Activated T-cell treated with anti-CD3 and anti-CD28 coated beads, Interleukin-2, amount 50 U/mL, for 72 hours (primary cell): ENCODE results near the gene MNDA. TPM values are rescaled to one million over a fixed set of nuclear protein-coding genes. Genes with fewer than 3 reads are reported as not detected.
"Not testable (repeated sequence)": the region's sequence is repeated elsewhere in the genome, so short reads cannot be mapped to it uniquely, and the experiment has no call there.

ENCODE experiments used
- ATAC-seq, 2 donors: fragments of 150-1000 bp; cut with Tn5 transposase; replicated peaks in 1 of 2; 2 replicates each; pipeline ENCODE4 v1.10.0; 2021; ENCODE audit warnings: moderate library complexity in 2 of 2, mild to moderate bottlenecking in 1 of 2
- DNase-seq, 2 donors: peaks; one replicate each; pipeline ENCODE4 v3.0.0; 2021 to 2022; ENCODE audit warnings: mixed read lengths in 1 of 2
- H3K27ac Mint-ChIP-seq: one replicate; pipeline ENCODE4 v1.8.0; 2022; ENCODE audit warnings: mild to moderate bottlenecking, moderate library complexity, mixed read lengths
- H3K27me3 Mint-ChIP-seq: one replicate; pipeline ENCODE4 v1.8.0; 2022; ENCODE audit warnings: low read depth, mixed read lengths
- H3K36me3 Mint-ChIP-seq, 2 donors: one replicate each; pipeline ENCODE4 v1.8.0; 2022; ENCODE audit warnings: mixed read lengths in 2 of 2, mild to moderate bottlenecking in 1 of 2; ENCODE audit not compliant: insufficient read depth in 2 of 2
- H3K4me1 Mint-ChIP-seq: one replicate; pipeline ENCODE4 v1.8.0; 2022; ENCODE audit warnings: low read depth, mixed read lengths
- H3K4me3 Mint-ChIP-seq, 2 donors: one replicate each; pipeline ENCODE4 v1.8.0; 2022; ENCODE audit warnings: mild to moderate bottlenecking in 2 of 2, mixed read lengths in 2 of 2, moderate library complexity in 2 of 2
- H3K9me3 Mint-ChIP-seq, 2 donors: one replicate each; pipeline ENCODE4 v1.8.0; 2022; ENCODE audit warnings: mixed read lengths in 2 of 2
- total RNA-seq, 2 donors: library from RNA; stranded (reverse); gene quantifications; one replicate each; pipeline ENCODE4 v1.2.3, GENCODE V29; 2022

The MNDA gene
- total RNA-seq, 2 donors from 2014 or later: not detected

- Mint-ChIP-seq H3K9me3 (no peaks in the 10 kb centered on the region), H3K36me3 (no peaks in the 10 kb centered on the region), H3K4me1 (peaks cover 22% of the 10 kb centered on the region), H3K27me3 (peaks cover 28% of the 10 kb centered on the region), H3K27ac (no peak overlapping the region), H3K4me3 (no peak overlapping the region)
- DNase-seq: no peak
- ATAC-seq: no peak
These were observed 16.2 kb upstream of the MNDA start for GRCh38 chr1:158814970-158815369.

GRCh38 chr1:158818560-158818959 lies 12.6 kb upstream of the MNDA start:
- peaks cover 34% of the 10 kb centered on the region for H3K27me3 Mint-ChIP-seq
- H3K4me1 Mint-ChIP-seq: peaks cover 25% of the 10 kb centered on the region
- H3K4me3 Mint-ChIP-seq: peak overlapping the region; percentile 14 to 21
- no peaks in the 10 kb centered on the region for H3K9me3 Mint-ChIP-seq
- H3K27ac Mint-ChIP-seq: no peak overlapping the region
- DNase-seq: no peak
- H3K36me3 Mint-ChIP-seq: no peaks in the 10 kb centered on the region
- ATAC-seq: no peak

- peak; percentile 22 to 27 for ATAC-seq
- no peaks in the 10 kb centered on the region for H3K9me3 Mint-ChIP-seq
- H3K4me1 Mint-ChIP-seq: peaks cover 25% of the 10 kb centered on the region
- H3K27me3 Mint-ChIP-seq: peaks cover 34% of the 10 kb centered on the region
- peak overlapping the region; percentile 42 to 83 for H3K4me3 Mint-ChIP-seq
- no peak for DNase-seq
- no peaks in the 10 kb centered on the region for H3K36me3 Mint-ChIP-seq
- H3K27ac Mint-ChIP-seq: peak overlapping the region; percentile 82
These were observed 12.1 kb upstream of the MNDA start for GRCh38 chr1:158818975-158819431.

DNA sequence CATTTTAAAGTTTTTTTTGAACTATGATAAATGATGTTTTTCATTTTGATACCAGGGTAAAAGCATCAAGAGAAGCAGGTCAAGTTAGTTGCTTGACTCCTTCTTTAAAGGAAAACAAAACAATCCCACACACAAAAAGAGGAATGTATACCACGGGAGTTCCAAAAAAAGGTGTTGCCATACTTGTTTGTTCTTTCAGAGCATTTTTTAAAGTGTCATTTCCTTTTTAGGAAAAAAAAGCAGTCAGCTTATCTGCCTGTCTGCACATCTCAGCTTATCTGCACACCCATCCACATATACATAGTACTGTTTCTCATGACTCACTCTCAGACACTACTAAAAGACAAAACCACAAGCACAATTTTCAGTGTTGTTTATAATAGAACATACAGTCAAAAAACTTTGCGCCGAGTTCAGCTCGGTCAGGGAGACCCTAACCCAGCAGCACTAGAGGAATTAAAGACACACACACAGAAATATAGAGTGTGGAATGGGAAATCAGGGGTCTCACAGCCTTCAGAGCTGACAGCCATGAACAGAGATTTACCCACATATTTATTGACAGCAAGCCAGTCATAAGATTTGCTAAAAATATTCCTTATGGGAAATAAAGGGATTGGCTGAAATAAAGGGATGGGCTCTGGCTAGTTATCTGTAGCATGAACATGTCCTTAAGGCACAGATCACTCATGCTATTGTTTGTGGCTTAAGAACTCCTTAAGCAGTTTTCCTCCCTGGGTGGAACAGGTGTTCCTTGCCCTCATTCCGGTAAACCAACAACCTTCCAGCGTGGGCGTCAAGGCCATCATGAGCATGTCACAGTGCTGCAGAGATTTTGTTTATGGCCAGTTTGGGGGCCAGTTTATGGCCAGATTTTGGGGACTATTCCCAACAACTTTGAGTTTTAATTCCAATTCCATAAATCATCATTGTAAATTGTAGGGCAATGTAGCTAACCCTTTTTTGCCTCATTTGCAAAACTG lies 11.4 kb upstream of the MNDA start:
- H3K27me3 Mint-ChIP-seq: peaks cover 34% of the 10 kb centered on the region
- peak; percentile 12 to 18 for DNase-seq
- H3K27ac Mint-ChIP-seq: peak overlapping the region; percentile 82
- H3K36me3 Mint-ChIP-seq: no peaks in the 10 kb centered on the region
- H3K4me3 Mint-ChIP-seq: peak overlapping the region; percentile 42 to 83
- ATAC-seq: peak; percentile 100
- peaks cover 25% of the 10 kb centered on the region for H3K4me1 Mint-ChIP-seq
- no peaks in the 10 kb centered on the region for H3K9me3 Mint-ChIP-seq

- Mint-ChIP-seq H3K27ac (no peak overlapping the region), H3K9me3 (no peaks in the 10 kb centered on the region), H3K4me3 (no peak overlapping the region), H3K27me3 (peaks cover 46% of the 10 kb centered on the region), H3K4me1 (peaks cover 25% of the 10 kb centered on the region), H3K36me3 (no peaks in the 10 kb centered on the region)
- no peak for ATAC-seq
- DNase-seq: no peak
These were observed 9.4 kb upstream of the MNDA start for GRCh38 chr1:158821723-158822122.

- ATAC-seq (peak; percentile 67 to 72), DNase-seq (no peak)
- Mint-ChIP-seq H3K27ac (peak overlapping the region; percentile 41), H3K27me3 (peaks cover 13% of the 10 kb centered on the region), H3K36me3 (peaks cover 9 to 15% of the 10 kb centered on the region in 2 donors), H3K4me1 (peaks cover 15% of the 10 kb centered on the region), H3K4me3 (peak overlapping the region; percentile 41 to 47), H3K9me3 (peaks cover 7 to 17% of the 10 kb centered on the region in 2 donors)
These were observed 975 bp upstream of the MNDA start for GRCh38 chr1:158830074-158830677.

- Mint-ChIP-seq H3K36me3 (peaks cover 9 to 13% of the 10 kb centered on the region in 2 donors), H3K27ac (no peak overlapping the region), H3K4me1 (peaks cover 15% of the 10 kb centered on the region), H3K27me3 (peaks cover 1% of the 10 kb centered on the region), H3K9me3 (peaks cover 7 to 10% of the 10 kb centered on the region in 2 donors), H3K4me3 (no peak overlapping the region)
- DNase-seq (no peak), ATAC-seq (no peak)
These were observed 2.1 kb downstream of the MNDA start for GRCh38 chr1:158833264-158833663.

DNA sequence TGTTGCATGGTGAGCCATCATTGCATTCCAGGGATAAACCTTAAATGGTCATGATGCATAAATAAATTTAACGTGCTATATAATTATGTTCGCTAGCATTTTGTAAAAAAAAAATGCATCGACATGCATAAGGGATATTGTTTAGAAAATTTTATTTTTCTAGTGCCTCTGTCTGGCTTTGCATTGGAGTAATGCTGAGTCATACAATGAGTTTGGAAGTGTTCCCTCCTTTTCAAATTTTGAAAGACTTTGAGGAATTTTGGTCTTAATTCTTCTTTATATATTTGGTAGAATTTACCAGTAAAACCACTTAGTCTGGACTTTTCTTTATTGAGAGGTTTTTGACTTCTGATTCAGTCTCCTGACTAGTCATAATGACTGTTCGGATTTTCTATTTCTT lies 4.9 kb downstream of the MNDA start:
- no peak overlapping the region for H3K4me3 Mint-ChIP-seq
- H3K36me3 Mint-ChIP-seq: peaks cover 0 to 1% of the 10 kb centered on the region in 2 donors
- H3K9me3 Mint-ChIP-seq: peaks cover 2 to 5% of the 10 kb centered on the region in 2 donors
- peaks cover 26% of the 10 kb centered on the region for H3K27me3 Mint-ChIP-seq
- no peak for ATAC-seq
- DNase-seq: no peak
- no peak overlapping the region for H3K27ac Mint-ChIP-seq
- H3K4me1 Mint-ChIP-seq: no peaks in the 10 kb centered on the region

- DNase-seq: no peak
- H3K4me1 Mint-ChIP-seq: no peaks in the 10 kb centered on the region
- no peak overlapping the region for H3K4me3 Mint-ChIP-seq
- no peak for ATAC-seq
- no peak overlapping the region for H3K27ac Mint-ChIP-seq
- H3K36me3 Mint-ChIP-seq: peaks cover 0 to 1% of the 10 kb centered on the region in 2 donors
- H3K27me3 Mint-ChIP-seq: peaks cover 34% of the 10 kb centered on the region
- peaks cover 4 to 5% of the 10 kb centered on the region in 2 donors for H3K9me3 Mint-ChIP-seq
These were observed 7.5 kb downstream of the MNDA start for GRCh38 chr1:158838660-158839059.

GRCh38 chr1:158839566-158839965 lies 8.4 kb downstream of the MNDA start:
- no peak for ATAC-seq
- H3K27ac Mint-ChIP-seq: no peak overlapping the region
- peaks cover 43% of the 10 kb centered on the region for H3K27me3 Mint-ChIP-seq
- peaks cover 0 to 1% of the 10 kb centered on the region in 2 donors for H3K36me3 Mint-ChIP-seq
- H3K4me3 Mint-ChIP-seq: no peak overlapping the region
- peaks cover 4 to 5% of the 10 kb centered on the region in 2 donors for H3K9me3 Mint-ChIP-seq
- H3K4me1 Mint-ChIP-seq: no peaks in the 10 kb centered on the region
- no peak for DNase-seq

DNA sequence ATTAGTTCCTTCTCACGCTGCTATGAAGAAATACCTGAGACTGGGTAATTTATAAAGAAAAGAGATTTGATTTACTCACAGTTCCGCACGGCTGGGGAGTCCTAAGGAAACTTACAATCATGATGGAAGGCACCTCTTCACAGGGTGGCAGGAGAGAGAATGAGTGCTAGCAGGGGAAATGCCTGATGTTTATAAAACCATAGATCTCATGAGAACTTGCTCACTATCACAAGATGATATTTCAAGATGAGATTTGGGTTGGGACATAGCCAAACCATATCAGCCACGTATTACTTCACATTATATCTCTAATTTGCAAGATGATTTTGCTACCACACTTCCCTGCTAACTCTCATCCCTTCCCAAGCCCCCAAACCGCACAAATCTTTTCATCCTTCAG lies 9.1 kb downstream of the MNDA start:
- H3K27me3 Mint-ChIP-seq: peaks cover 48% of the 10 kb centered on the region
- H3K9me3 Mint-ChIP-seq: peaks cover 4 to 5% of the 10 kb centered on the region in 2 donors
- ATAC-seq: no peak
- DNase-seq: no peak
- no peak overlapping the region for H3K27ac Mint-ChIP-seq
- H3K4me3 Mint-ChIP-seq: no peak overlapping the region
- H3K36me3 Mint-ChIP-seq: peaks cover 0 to 1% of the 10 kb centered on the region in 2 donors
- no peaks in the 10 kb centered on the region for H3K4me1 Mint-ChIP-seq

GRCh38 chr1:158864595-158864994 lies 33.4 kb downstream of the MNDA start:
- ATAC-seq: no peak
- H3K27ac Mint-ChIP-seq: no peak overlapping the region
- H3K4me3 Mint-ChIP-seq: no peak overlapping the region
- H3K4me1 Mint-ChIP-seq: no peaks in the 10 kb centered on the region
- peaks cover 4 to 12% of the 10 kb centered on the region in 2 donors for H3K36me3 Mint-ChIP-seq
- peaks cover 10 to 12% of the 10 kb centered on the region in 2 donors for H3K9me3 Mint-ChIP-seq
- H3K27me3 Mint-ChIP-seq: peaks cover 29% of the 10 kb centered on the region
- DNase-seq: no peak

GRCh38 chr1:158870438-158870837 lies 39.3 kb downstream of the MNDA start:
- Mint-ChIP-seq H3K9me3 (peaks cover 6 to 12% of the 10 kb centered on the region in 2 donors), H3K27me3 (peaks cover 35% of the 10 kb centered on the region)
- not testable (repeated sequence) for ATAC-seq, H3K36me3 Mint-ChIP-seq, H3K4me1 Mint-ChIP-seq, DNase-seq, H3K27ac Mint-ChIP-seq, H3K4me3 Mint-ChIP-seq
